GM10248 (cell line): Measurements from ENCODE around the gene AQP12A.

Experiments used
- CTCF ChIA-PET: fragments of 300-600 bp; sonication (Branson Sonifier 250); formaldehyde crosslinking; extraction: SDS; loops from one replicate; lab custom pipeline; 2021; ENCODE audit warnings: antibody characterized with exemption; lab: Yijun Ruan, JAX
- POLR2A ChIA-PET: fragments of 350-650 bp; sonication (Branson Sonifier 250); formaldehyde crosslinking; extraction: SDS; loops from one replicate; lab custom pipeline; 2020; ENCODE audit warnings: antibody characterized with exemption; lab: Yijun Ruan, JAX
- DNase-seq: peaks from one replicate; pipeline ENCODE4 v3.0.0; 2012; ENCODE audit errors: extremely low spot score
- CTCF ChIP-seq: IDR thresholded peaks from 2 replicates; pipeline ENCODE4 v1.5.1; 2012; ENCODE audit warnings: mild to moderate bottlenecking, low read depth; ENCODE audit errors: extremely low read depth, missing control alignments, control extremely low read depth

The AQP12A gene

GRCh38 chr2:240716130-240716798 lies 24.6 kb downstream of the AQP12A start:
- no peak for TF ChIP-seq CTCF
- DNase-seq: no peak
- ChIA-PET CTCF (interaction anchor here (1.2 kb wide), 1 partner anchor 202 kb away, joined by 3 read pairs; no protein-coding TSS in a partner anchor), POLR2A (no interaction called here)

- TF ChIP-seq CTCF: no peak
- POLR2A ChIA-PET: no interaction called here
Measured at GRCh38 chr2:240717181-240717641, 25.5 kb downstream of the AQP12A start.

GRCh38 chr2:240717681-240718581 lies 26.3 kb downstream of the AQP12A start:
- CTCF ChIA-PET: no interaction called here
- POLR2A ChIA-PET: no interaction called here
- no peak for DNase-seq
- TF ChIP-seq CTCF: no peak

More at GRCh38 chr2:240717181-240717641, 25.5 kb downstream of the AQP12A start:
- DNase-seq: no peak
- CTCF ChIA-PET: interaction anchor here (1.2 kb wide), 1 partner anchor 203 kb away, joined by 3 read pairs; no protein-coding TSS in a partner anchor

- ChIA-PET POLR2A (no interaction called here), CTCF (interaction anchor here (1.1 kb wide), 1 partner anchor 11 kb away, joined by 3 read pairs; no protein-coding TSS in a partner anchor)
- no peak for DNase-seq
- no peak for TF ChIP-seq CTCF
Measured at GRCh38 chr2:240718896-240719490, 27.3 kb downstream of the AQP12A start.

- DNase-seq: no peak
- ChIA-PET POLR2A (no interaction called here), CTCF (interaction anchor here (0.7 to 1.1 kb wide), 2 partner anchors 10 to 11 kb away, joined by 3 read pairs; no protein-coding TSS in a partner anchor)
- no peak for TF ChIP-seq CTCF
Measured at GRCh38 chr2:240719676-240720545, 28.2 kb downstream of the AQP12A start.
